ENCODE measurements around the gene COQ10B.

DNA sequence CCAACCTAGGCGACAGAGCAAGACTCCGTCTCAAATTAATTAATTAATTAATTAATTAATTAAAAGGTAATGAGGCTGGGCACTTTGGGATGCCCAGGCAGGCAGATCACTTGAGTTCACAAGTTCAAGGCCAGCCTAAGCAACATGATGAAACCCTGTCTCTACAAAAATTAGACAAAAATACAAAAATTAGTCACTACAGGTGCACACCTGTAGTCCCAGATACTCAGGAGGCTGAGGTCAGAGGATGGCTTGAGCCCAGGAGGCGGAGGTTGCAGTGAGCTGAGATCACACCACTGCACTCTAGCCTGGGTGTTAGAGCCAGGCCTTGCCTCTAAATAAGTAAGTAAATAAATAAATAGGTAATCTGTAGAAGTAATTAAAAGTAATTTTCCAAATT, 25.4 kb upstream of the COQ10B start:
- TF ChIP-seq, protein P1, sequence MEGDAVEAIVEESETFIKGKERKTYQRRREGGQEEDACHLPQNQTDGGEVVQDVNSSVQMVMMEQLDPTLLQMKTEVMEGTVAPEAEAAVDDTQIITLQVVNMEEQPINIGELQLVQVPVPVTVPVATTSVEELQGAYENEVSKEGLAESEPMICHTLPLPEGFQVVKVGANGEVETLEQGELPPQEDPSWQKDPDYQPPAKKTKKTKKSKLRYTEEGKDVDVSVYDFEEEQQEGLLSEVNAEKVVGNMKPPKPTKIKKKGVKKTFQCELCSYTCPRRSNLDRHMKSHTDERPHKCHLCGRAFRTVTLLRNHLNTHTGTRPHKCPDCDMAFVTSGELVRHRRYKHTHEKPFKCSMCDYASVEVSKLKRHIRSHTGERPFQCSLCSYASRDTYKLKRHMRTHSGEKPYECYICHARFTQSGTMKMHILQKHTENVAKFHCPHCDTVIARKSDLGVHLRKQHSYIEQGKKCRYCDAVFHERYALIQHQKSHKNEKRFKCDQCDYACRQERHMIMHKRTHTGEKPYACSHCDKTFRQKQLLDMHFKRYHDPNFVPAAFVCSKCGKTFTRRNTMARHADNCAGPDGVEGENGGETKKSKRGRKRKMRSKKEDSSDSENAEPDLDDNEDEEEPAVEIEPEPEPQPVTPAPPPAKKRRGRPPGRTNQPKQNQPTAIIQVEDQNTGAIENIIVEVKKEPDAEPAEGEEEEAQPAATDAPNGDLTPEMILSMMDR (conservative IDR thresholded peaks at IDR 0.05; ENCODE audit: low read length) = no peak
- no peak for TF ChIP-seq EZH2phosphoT487 (IDR thresholded peaks at IDR 0.05; ENCODE audit: borderline replicate concordance, low read depth, low read length)
